ENCODE results near the gene CBX6.

Gene CBX6

DNA sequence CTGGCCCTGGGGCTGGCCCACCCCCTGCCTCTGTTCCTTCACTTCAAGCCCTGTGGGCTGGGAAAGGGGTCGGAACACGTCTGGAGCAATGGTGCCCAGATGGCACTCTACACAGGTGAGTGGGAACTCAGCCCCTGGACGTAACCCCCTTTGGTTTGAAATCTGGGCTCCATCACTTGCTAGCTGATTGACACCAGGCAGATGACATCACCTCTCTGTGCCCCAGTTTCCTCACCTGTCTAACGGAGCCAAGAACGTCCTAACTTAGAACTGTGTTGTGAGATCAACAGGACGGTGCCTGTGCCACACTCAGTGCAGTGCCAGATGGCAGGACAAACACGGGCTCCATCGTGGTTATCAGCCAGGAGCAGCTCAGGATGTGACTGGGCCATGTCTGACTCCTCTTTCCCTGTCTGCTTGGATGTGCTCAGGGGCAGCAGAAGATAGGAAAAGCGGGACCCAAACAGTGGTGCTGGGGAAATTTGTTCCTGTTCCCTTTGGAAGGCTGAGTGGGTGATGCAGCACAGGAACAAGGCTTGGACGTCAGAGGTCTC, 52.6 kb downstream of the CBX6 start:
- ATAC-seq (no peak), DNase-seq (no peak)

GRCh38 chr22:38817196-38817595, 54.8 kb downstream of the CBX6 start:
- ATAC-seq (no peak), DNase-seq (no peak)

GRCh38 chr22:38815842-38816241, 56.2 kb downstream of the CBX6 start:
- ATAC-seq = no peak
- no peak for DNase-seq

Measured in stimulated activated naive CD8-positive, alpha-beta T cell treated with anti-CD3 and anti-CD28 coated beads, Interleukin-15, Interleukin-2, amounts not matched to agents 100 U/mL and 50 U/mL, for 24 hours (primary cell).